HG03060 (cell line): ENCODE results near the gene IFNK.
A peak's percentile ranks its signal among the peaks of the same experiment; 100 is the strongest.

ENCODE experiments used
- ATAC-seq: cut with Tn5 transposase; IDR thresholded peaks from one replicate; pipeline ENCODE4 v1.9.1; 2021; ENCODE audit warnings: low read depth, moderate number of reproducible peaks; ENCODE audit not compliant: unreplicated experiment

IFNK gene

DNA sequence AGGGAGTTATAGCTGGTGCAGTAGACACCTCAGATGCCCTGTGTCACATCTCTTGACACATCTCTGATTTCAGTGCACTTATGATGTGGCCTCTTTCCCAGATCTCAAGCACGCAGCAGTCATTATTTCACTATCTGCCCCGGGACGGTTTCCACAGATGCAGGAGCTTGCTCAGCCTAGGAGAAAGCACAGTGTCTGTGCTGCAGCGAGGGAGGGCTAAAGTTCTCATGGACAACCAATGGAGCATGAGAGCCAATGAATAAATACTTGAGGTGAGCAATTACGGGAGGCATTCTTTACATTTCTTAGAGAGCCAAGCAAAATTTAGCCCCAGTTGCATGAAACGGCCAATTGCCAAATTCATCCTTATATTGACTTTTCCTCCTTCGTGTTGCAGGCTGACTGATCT lies 12.9 kb downstream of the IFNK start:
- ATAC-seq = no peak

- ATAC-seq = no peak
Observed at GRCh38 chr9:27537756-27538155, 13.7 kb downstream of the IFNK start.

DNA sequence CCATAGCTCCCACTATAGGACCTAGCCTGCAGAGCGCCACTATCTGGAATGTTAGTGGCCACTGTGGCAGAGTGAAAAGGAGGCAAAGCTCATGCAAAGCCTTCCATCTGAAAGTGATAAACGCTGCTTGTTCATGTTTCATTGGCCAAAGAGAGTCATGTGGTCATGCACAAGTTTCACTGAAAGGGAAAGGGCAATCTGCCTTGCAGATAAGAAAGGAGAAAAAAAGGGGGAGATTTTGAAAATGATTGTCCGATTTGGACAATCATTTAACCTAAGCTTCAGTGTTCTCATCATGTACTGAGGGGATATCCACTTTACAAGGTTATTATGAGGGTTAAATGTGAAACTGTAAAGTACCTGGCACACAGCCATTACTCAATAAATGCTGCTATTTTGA lies 14.6 kb downstream of the IFNK start:
- peak; percentile 30 for ATAC-seq

GRCh38 chr9:27539479-27540441 lies 15.7 kb downstream of the IFNK start:
- no peak for ATAC-seq

DNA sequence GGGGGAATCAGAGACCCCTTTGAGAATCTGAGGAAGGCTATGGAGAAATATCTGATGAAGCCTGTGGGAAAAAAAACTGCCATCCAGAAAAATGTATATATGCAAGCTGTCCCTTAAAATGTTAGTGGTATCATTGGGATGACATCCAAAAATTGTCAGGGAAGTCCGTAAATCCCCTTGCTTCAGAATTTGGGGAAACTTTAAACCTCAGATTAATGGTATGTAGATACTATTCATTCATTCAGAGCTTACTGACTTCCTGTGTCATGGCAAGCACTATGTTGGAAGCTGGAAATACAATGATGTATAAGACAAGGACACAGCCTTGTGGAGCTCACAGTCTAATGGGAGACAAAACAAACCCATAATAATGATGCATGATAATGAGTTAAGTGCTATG lies 16.4 kb downstream of the IFNK start:
- no peak for ATAC-seq

- ATAC-seq = no peak
Observed at GRCh38 chr9:27541740-27542139, 17.6 kb downstream of the IFNK start.

DNA sequence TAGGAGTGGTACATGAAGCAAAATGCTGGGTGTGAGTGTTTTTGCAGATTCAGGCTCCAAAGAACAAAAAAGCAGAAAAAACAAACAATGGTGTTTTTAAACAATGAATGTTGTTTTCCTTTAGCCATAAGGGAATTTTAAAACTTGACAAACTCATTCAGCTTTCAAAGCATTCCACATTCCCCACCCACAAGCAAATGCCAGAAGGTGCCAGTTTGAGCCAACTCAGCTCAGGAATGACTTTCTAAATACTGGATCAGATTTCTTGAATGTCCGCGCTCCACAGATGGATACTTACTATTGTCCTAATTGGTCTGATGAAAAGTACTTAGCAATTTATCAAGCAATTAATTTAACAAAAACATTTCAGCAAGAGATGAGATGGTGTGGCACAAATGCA lies 18.4 kb downstream of the IFNK start:
- ATAC-seq = no peak

GRCh38 chr9:27545471-27545870 lies 21.4 kb downstream of the IFNK start:
- no peak for ATAC-seq

DNA sequence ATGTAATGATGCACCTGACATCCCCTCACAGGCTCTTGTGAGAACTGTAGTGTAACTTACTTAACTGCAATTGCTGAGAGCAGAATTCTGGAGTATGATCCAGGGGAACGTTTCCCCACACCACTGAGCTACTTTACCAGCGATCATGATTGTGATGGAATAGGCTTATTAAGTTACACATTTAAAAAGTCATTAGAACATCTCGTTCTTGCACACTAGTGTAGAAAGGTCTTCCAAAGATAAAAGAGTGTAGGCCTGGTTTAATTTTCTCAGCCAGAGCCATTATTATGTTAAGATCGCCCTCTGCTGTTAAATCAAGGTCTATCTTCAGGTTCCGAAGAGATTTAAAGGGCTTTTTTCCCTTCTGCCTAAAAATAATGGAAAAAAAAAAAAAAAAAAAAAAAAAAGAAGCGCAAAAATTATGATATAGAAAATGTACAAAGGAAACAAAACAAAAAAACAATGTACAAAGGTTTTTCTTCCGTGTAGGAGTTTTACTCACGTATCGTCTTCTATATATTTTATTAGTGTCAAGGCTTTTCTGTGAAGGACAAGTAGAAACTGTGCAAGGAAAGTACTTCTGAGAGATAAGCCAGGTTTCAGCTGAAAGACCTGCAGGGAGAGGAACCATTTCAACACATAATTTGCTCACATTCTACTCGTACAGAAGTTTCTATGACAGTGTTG lies 24.1 kb downstream of the IFNK start:
- no peak for ATAC-seq

- ATAC-seq = no peak
Observed at GRCh38 chr9:27549196-27549755, 25.2 kb downstream of the IFNK start.

DNA sequence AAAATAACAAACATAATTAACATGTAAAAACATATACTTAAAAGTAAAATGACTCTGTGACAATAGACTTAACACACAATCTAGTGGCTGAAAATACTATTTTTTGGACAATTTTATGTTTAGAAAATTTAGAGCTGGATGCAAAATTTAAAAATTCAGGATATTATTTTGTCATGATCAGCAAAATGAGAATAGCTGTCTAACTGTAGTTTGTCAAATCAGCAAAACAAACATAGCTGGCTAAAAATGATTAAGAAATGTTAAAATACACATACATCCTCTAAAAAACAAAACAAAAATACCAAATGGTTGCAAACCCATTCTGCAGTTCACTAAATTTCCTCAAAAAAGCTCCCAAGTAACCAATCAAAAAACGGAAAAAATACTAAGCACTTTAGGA lies 30.6 kb downstream of the IFNK start:
- ATAC-seq = no peak

GRCh38 chr9:27556470-27556869 lies 32.4 kb downstream of the IFNK start:
- no peak for ATAC-seq

GRCh38 chr9:27558307-27558706 lies 34.2 kb downstream of the IFNK start:
- ATAC-seq = no peak

DNA sequence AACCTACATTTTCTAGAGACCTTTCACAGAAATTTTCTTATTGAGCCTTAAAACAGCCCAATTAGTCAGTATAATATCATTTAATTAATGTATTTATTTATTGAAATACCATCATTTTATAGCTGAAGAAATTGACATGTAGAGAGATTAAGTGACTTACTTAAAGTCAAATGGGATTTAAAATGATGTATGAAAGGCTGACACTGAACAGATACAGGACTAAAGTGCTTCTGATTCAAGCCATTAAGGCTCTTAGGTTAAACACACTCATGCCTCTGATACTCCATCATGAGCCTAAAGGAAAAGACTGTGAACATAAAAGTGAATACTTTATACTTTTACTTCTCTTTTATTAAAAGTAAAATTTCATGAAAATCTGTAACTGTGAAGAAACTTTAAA lies 36.4 kb downstream of the IFNK start:
- ATAC-seq = no peak

DNA sequence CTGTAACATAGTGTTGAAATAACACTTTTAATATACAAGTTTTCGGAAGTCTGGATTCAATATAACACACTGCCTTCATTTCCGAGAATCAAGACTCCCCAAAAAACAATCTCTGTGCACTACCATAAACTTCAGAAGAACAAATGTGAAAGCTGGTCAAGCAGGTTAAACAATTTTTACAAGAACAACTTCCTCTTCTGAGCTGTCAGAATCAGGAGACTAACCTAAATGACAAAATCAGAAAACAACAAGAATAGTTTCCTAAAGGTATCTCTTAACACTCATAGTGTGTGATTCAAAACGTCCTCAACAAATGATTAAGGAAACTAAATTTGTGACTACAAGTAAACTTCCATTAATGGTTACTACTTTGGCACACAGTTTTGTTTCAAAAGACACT lies 37.6 kb downstream of the IFNK start:
- ATAC-seq = peak; percentile 54

GRCh38 chr9:27563738-27564430 lies 39.8 kb downstream of the IFNK start:
- ATAC-seq = no peak

DNA sequence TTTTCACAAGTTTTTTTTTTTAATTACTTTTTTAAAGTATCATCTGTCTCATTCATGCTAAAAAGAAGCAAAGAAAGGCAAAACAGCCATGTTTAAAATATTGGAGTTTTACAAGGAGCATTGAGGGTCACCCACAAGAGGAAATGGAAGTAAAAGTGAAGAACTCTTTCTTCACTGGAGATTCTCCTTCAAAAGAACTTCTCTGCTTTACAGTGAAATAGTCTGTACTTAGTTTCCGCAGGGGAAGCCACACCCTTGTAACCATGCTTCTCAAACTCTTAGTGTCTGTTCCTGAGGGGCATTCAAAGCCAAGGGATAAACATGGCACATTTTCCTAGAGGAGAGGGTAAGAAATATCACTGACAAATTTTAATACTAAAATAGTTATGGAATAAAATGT lies 40.6 kb downstream of the IFNK start:
- ATAC-seq = no peak

DNA sequence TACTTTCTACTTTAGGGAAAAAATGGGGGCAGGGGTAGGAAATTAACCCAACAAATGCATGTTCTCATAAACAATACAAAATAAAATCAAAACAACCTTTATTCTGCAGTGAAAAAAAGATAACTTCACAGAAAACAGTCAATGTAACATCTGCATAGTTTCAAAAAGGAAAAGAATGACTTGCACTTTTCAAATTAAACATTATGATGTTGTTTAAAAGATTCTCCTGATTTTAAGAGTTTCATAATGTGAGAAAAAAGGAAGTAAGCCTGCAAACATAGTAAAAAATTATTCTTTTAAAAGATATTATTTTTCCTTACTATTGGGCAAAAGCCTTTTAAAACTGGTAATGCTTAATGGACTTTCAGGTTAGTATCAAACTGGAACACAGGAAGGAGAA lies 41.6 kb downstream of the IFNK start:
- no peak for ATAC-seq

DNA sequence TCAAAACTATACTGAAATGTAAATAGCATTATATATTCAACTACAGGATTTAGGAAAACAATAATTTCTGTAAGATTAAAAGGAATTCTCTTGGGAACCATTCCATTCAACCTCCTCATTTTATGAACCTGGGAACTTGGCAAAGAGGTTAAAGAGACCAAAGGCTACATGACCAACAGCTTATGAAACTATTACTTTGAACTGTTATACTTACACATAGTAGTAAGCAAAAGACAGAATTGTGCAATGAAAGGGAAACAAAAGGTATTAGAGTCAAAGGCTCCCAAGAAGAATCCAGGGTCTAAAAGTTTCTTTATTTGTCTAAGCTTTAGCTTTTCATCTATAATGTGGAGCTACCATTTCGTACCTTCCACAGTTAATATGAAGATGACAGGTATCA lies 42.0 kb downstream of the IFNK start:
- no peak for ATAC-seq

DNA sequence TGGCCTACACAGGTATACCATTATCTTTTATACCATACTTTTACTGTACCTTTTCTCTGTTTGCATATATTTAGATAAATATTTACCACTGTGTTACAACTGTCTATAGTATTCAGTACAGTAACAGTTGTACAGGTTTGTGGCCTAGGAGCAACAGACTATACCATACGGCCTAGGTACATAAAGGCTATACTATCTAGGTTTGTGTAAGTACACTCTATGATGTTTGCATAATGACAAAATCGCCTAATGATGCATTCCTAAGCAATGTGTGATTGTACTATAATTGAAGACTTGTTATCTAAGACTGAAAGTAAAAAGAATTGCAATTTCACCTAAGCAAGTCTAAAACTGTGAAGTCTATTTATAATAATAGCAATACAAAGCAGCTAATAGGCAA lies 45.3 kb downstream of the IFNK start:
- no peak for ATAC-seq

- ATAC-seq = no peak
Observed at GRCh38 chr9:27571011-27571410, 46.9 kb downstream of the IFNK start.
